ENCODE results near the gene EHMT2.

- TF ChIP-seq CTCF (IDR thresholded peaks at IDR 0.05) (no peak), POLR2A (IDR thresholded peaks at IDR 0.05) (no peak)
Observed at GRCh38 chr6:31844507-31844906, 53.0 kb downstream of the EHMT2 start.
